ENCODE results near the gene STK33.
A peak's percentile ranks its signal among the peaks of the same experiment; 100 is the strongest.

Gene STK33

DNA sequence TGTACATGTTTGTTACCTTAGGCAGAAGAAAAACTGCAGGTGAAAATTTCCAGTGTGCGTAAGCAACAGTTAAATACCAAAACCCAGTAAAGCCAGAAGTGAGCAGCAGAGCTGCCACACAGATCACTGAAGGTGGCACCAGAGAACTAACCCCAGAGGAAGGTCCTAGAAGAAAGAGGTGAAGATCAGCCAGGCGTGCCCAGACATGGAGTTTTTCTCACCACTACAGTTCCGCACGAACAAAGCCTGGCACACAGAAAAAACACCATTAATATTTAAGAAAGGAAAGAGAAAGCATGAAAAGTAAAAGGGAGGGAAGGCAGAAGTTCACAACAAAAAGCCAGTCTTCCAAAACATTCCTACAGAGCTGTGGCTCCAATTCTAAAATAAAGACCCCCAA is 60.7 kb downstream of the STK33 start:
- peak; percentile 51 for TF ChIP-seq CTCF (IDR thresholded peaks at IDR 0.05; ENCODE audit: insufficient read depth, low read depth, low read length, missing control alignments)
- H3K4me3 ChIP-seq (ENCODE audit: low read length) = no peak overlapping the region
- DNase-seq (ENCODE audit: low read depth) = peak; percentile 67

DNA sequence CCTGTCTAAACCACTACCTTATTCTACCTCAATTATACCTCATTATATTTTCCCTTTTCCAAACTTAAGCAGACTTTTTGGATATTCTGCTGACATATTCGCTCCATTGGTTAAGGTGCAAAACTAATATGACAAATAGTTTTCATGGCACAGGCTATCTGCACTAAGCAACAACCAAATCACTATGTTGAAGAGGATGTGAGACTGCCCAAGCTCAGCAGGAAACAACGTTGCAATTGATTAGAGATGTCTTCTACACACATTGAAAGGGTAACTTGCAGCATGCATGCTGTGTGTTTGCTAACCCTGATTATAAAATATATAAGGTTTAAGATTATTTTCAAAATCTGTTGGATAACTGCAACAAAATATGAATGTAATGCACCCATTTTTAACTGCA is 61.6 kb downstream of the STK33 start:
- TF ChIP-seq CTCF (IDR thresholded peaks at IDR 0.05; ENCODE audit: insufficient read depth, low read depth, low read length, missing control alignments) = no peak
- no peak overlapping the region for H3K4me3 ChIP-seq (ENCODE audit: low read length)
- no peak for DNase-seq (ENCODE audit: low read depth)

DNA sequence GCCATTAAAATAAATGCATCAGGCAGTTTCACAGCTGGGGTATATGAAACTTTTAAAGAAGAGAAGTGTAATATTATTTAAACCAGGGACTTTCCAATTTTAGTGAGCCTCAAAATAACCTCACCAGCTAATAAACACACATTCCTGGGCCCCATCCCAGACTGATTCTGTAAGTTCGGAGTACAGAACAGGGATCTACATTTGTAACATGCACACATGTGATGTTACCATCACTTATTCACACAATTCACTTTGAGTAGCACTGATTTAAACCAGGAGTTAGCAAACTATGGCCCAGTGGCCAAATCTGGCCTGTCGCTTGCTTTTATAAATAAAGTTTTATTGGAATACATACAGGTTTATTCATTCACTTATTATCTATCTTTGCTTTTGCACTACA is 62.0 kb downstream of the STK33 start:
- H3K4me3 ChIP-seq (ENCODE audit: low read length) = no peak overlapping the region
- TF ChIP-seq CTCF (IDR thresholded peaks at IDR 0.05; ENCODE audit: insufficient read depth, low read depth, low read length, missing control alignments) = no peak
- DNase-seq (ENCODE audit: low read depth) = no peak

DNA sequence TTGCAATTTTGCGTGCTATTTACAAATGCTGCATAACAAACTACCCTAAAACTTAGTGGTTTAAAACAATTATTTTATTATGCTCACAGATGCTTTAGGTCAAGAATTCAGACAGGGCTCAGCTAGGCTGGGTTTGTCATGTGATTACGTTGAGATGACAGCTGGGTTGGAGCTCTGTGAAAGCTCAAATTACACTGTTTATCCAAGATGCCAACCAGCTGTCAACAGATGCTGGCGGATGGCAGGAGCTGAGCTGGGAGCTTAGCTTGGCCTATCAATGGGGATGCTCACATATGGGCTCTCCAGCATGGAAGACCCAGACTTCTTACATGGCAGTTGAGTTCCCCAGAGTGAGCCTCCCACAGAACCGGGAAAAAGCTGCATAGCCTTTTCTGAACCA is 62.7 kb downstream of the STK33 start:
- H3K4me3 ChIP-seq (ENCODE audit: low read length) = no peak overlapping the region
- no peak for DNase-seq (ENCODE audit: low read depth)
- no peak for TF ChIP-seq CTCF (IDR thresholded peaks at IDR 0.05; ENCODE audit: insufficient read depth, low read depth, low read length, missing control alignments)

DNA sequence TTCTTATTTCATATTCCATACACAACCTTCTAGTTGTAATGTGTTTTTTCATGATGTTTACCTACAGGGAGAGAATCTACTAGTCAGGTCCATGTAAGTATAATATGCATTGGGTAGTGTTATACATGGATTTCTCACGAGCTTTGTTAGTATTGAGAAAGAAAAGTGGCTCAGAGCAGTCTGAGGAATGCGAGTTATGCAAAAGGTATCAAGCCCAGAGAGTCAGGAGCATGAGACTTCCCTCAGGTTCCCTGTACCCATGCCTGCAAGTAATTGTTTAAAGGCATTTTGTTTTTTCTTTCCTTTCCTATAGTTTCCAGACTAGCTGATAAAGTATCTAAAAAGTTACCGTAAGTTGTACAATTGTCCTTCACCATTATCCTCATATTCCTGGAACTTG is 66.1 kb downstream of the STK33 start:
- H3K4me3 ChIP-seq (ENCODE audit: low read length) = no peak overlapping the region
- DNase-seq (ENCODE audit: low read depth) = peak; percentile 18
- no peak for TF ChIP-seq CTCF (IDR thresholded peaks at IDR 0.05; ENCODE audit: insufficient read depth, low read depth, low read length, missing control alignments)

DNA sequence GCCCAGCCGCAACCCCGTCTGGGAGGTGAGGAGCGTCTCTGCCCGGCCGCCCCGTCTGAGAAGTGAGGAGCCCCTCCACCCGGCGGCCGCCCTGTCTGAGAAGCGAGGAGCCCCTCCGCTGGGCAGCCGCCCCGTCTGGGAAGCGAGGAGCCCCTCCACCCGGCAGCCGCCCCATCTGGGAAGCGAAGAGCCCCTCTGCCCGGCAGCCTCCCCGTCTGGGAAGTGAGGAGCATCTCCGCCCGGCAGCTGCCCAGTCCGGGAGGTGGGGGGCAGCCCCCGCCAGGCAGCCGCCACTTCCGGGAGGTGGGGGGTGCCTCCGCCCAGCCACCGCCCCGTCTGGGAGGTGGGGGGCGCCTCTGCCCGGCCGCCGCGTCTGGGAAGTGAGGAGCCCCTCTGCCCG is 70.6 kb downstream of the STK33 start:
- no peak overlapping the region for H3K4me3 ChIP-seq (ENCODE audit: low read length)
- TF ChIP-seq CTCF (IDR thresholded peaks at IDR 0.05; ENCODE audit: insufficient read depth, low read depth, low read length, missing control alignments) = no peak
- no peak for DNase-seq (ENCODE audit: low read depth)

DNA sequence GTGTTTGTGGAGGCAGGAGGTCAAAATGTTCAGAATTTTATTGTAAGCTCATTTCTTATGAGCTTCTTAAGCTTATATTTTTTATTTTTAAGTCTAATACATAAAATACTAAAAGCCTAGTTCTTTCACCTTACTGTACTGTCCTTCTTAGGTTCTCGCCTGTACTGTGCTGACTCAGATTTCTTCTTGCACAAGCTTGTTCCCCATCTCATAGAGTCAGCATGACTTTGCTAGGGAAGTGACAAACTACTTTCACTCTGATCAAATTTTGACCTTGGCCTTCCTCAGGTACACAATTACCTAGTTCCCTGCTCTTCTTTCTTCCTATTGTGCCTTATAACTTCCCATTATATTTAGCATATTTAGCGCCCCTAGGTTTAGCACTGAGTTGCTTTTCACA is 81.5 kb downstream of the STK33 start:
- no peak overlapping the region for H3K4me3 ChIP-seq (ENCODE audit: low read length)
- TF ChIP-seq CTCF (IDR thresholded peaks at IDR 0.05; ENCODE audit: insufficient read depth, low read depth, low read length, missing control alignments) = no peak
- DNase-seq (ENCODE audit: low read depth) = peak; percentile 53

Data from epithelial cell of esophagus (primary cell).